Smooth muscle cell (in vitro differentiated cells): ENCODE measurements around the gene SEC16B. TPM values are rescaled to one million over a fixed set of nuclear protein-coding genes. Genes with fewer than 3 reads are reported as not detected.

ENCODE experiments used
- DNase-seq: peaks from one replicate; lab custom pipeline; 2025; ENCODE audit not compliant: unreplicated experiment; lab: John Stamatoyannopoulos, UW
- H2AFZ ChIP-seq: fragments of 200-600 bp; sonication (generic); 2 replicates; pipeline ENCODE4 v1.6.0; 2016; ENCODE audit warnings: antibody characterized with exemption, low read depth, mild to moderate bottlenecking
- H3F3A ChIP-seq: fragments of 200-600 bp; sonication (generic); 2 replicates; pipeline ENCODE4 v1.6.0; 2017; ENCODE audit warnings: antibody characterized with exemption, low read depth
- H3K27ac ChIP-seq: fragments of 200-600 bp; sonication (generic); 2 replicates; pipeline ENCODE4 v1.5.1; 2016; ENCODE audit warnings: low read depth, mild to moderate bottlenecking
- H3K27me3 ChIP-seq: fragments of 200-600 bp; sonication (generic); 2 replicates; pipeline ENCODE4 v1.6.1; 2016; ENCODE audit warnings: low read depth, mild to moderate bottlenecking
- H3K36me3 ChIP-seq: fragments of 200-600 bp; sonication (generic); 2 replicates; pipeline ENCODE4 v1.5.1; 2016; ENCODE audit warnings: low read depth
- H3K4me1 ChIP-seq: fragments of 200-600 bp; sonication (generic); 2 replicates; pipeline ENCODE4 v1.5.1; 2016; ENCODE audit warnings: low read depth
- H3K4me2 ChIP-seq: fragments of 200-600 bp; sonication (generic); 2 replicates; pipeline ENCODE4 v1.6.0; 2016; ENCODE audit warnings: mild to moderate bottlenecking
- H3K4me3 ChIP-seq: fragments of 200-600 bp; sonication (generic); 2 replicates; pipeline ENCODE4 v1.5.1; 2016; ENCODE audit warnings: mild to moderate bottlenecking
- H3K79me2 ChIP-seq: fragments of 200-600 bp; sonication (generic); 2 replicates; pipeline ENCODE4 v1.6.0; 2016; ENCODE audit warnings: low read depth, mild to moderate bottlenecking
- H3K9ac ChIP-seq: fragments of 200-600 bp; sonication (generic); 2 replicates; pipeline ENCODE4 v1.6.0; 2016; ENCODE audit warnings: low read depth
- H3K9me3 ChIP-seq: fragments of 200-600 bp; sonication (generic); replicated peaks from 2 replicates; pipeline ENCODE4 v1.5.1; 2016; ENCODE audit warnings: low read depth
- H4K20me1 ChIP-seq: fragments of 200-600 bp; sonication (generic); 2 replicates; pipeline ENCODE4 v1.6.0; 2016; ENCODE audit warnings: low read depth
- WGBS: methylation state at CpG from one replicate; pipeline ENCODE4 v1.1.7; 2016; ENCODE audit warnings: low lambda C conversion rate; 5-methylcytosine and 5-hydroxymethylcytosine counted together
- polyA plus RNA-seq: library from polyadenylated mRNA; unstranded; fragments of >200 nt; fragmentation: Nextera tagmentation; extraction: Ambion mirVana; gene quantifications from 2 replicates; pipeline ENCODE4 v1.2.1, GENCODE V29; 2016
- total RNA-seq: library from RNA; depleted of rRNA; stranded (reverse); fragments of >200 nt; gene quantifications from 2 replicates; pipeline ENCODE4 v1.2.3, GENCODE V29; 2014
- TF ChIP-seq, protein P1 (sequence below): fragments of 200-600 bp; sonication (generic); IDR thresholded peaks from 2 replicates; pipeline ENCODE4 v1.5.1; 2017; ENCODE audit warnings: borderline replicate concordance, mild to moderate bottlenecking, antibody characterized with exemption; ENCODE audit not compliant: insufficient read depth, poor library complexity, severe bottlenecking

SEC16B gene, protein sequence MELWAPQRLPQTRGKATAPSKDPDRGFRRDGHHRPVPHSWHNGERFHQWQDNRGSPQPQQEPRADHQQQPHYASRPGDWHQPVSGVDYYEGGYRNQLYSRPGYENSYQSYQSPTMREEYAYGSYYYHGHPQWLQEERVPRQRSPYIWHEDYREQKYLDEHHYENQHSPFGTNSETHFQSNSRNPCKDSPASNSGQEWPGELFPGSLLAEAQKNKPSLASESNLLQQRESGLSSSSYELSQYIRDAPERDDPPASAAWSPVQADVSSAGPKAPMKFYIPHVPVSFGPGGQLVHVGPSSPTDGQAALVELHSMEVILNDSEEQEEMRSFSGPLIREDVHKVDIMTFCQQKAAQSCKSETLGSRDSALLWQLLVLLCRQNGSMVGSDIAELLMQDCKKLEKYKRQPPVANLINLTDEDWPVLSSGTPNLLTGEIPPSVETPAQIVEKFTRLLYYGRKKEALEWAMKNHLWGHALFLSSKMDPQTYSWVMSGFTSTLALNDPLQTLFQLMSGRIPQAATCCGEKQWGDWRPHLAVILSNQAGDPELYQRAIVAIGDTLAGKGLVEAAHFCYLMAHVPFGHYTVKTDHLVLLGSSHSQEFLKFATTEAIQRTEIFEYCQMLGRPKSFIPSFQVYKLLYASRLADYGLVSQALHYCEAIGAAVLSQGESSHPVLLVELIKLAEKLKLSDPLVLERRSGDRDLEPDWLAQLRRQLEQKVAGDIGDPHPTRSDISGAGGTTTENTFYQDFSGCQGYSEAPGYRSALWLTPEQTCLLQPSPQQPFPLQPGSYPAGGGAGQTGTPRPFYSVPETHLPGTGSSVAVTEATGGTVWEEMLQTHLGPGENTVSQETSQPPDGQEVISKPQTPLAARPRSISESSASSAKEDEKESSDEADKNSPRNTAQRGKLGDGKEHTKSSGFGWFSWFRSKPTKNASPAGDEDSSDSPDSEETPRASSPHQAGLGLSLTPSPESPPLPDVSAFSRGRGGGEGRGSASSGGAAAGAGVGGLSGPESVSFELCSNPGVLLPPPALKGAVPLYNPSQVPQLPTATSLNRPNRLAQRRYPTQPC
- total RNA-seq (2.9 and 3.2 TPM in 2 replicates), polyA plus RNA-seq (4.3 and 5.9 TPM in 2 replicates)

GRCh38 chr1:177969825-177970371 is at the start of gene SEC16B:
Gene SEC16B, minus strand, starts transcription at chr1:177970058. Its CDS starts 2,077 bp downstream, at chr1:177967981.
- Histone ChIP-seq H3K4me2 (no peak within 1 kb of the TSS), H3F3A (no peaks in the 10 kb centered on the region), H2AFZ (no peak within 1 kb of the TSS), H3K36me3 (no peaks in the 10 kb centered on the region), H3K4me3 (peak within 1 kb of the TSS; percentile 6), H3K27ac (no peak within 1 kb of the TSS), H3K9me3 (no peaks in the 10 kb centered on the region), H4K20me1 (no peaks in the 10 kb centered on the region), H3K9ac (no peak within 1 kb of the TSS), H3K79me2 (no peaks in the 10 kb centered on the region), H3K27me3 (no peaks in the 10 kb centered on the region), H3K4me1 (no peaks in the 10 kb centered on the region)
- TF ChIP-seq, protein P1, sequence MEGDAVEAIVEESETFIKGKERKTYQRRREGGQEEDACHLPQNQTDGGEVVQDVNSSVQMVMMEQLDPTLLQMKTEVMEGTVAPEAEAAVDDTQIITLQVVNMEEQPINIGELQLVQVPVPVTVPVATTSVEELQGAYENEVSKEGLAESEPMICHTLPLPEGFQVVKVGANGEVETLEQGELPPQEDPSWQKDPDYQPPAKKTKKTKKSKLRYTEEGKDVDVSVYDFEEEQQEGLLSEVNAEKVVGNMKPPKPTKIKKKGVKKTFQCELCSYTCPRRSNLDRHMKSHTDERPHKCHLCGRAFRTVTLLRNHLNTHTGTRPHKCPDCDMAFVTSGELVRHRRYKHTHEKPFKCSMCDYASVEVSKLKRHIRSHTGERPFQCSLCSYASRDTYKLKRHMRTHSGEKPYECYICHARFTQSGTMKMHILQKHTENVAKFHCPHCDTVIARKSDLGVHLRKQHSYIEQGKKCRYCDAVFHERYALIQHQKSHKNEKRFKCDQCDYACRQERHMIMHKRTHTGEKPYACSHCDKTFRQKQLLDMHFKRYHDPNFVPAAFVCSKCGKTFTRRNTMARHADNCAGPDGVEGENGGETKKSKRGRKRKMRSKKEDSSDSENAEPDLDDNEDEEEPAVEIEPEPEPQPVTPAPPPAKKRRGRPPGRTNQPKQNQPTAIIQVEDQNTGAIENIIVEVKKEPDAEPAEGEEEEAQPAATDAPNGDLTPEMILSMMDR: no peak
- no peak for DNase-seq
- 91% methylated on average over 12 of the region's 12 CpGs for WGBS

GRCh38 chr1:178019622-178020021 is 49.8 kb upstream of the SEC16B start:
- Histone ChIP-seq H3K4me1 (no peaks in the 10 kb centered on the region), H3K4me3 (no peak overlapping the region), H3F3A (no peaks in the 10 kb centered on the region), H2AFZ (no peak overlapping the region), H3K9ac (no peak overlapping the region), H3K9me3 (no peaks in the 10 kb centered on the region), H3K4me2 (no peak overlapping the region), H3K27me3 (no peaks in the 10 kb centered on the region), H3K27ac (no peak overlapping the region), H4K20me1 (no peaks in the 10 kb centered on the region), H3K36me3 (no peaks in the 10 kb centered on the region), H3K79me2 (no peaks in the 10 kb centered on the region)
- no peak for DNase-seq
- TF ChIP-seq, protein P1: no peak
- 78% methylated on average over 2 of the region's 2 CpGs for WGBS

DNA sequence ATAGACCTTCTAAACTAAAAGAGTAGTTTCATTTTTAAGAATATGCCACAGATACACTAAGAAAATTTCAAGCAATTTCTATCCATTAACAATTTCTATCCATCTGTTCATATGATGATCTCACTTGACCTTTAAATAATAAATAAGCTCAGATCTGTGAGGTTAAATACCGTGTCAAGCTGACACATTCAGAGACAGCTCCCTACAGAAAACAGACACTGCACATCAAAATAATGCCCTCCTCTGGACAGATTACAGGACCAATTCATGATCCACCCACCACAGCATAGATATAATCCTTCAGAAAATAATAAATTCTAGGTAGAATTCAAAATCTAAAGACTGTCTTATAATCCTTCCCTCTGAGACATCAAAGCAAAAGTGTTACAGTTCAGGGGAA is 49.4 kb upstream of the SEC16B start:
- no peak overlapping the region for H3K4me2 ChIP-seq
- no peaks in the 10 kb centered on the region for H4K20me1 ChIP-seq
- H2AFZ ChIP-seq: no peak overlapping the region
- no peaks in the 10 kb centered on the region for H3K4me1 ChIP-seq
- H3K79me2 ChIP-seq: no peaks in the 10 kb centered on the region
- no peak overlapping the region for H3K4me3 ChIP-seq
- DNase-seq: no peak
- 92% methylated on average over 1 of the region's 1 CpG for WGBS
- H3F3A ChIP-seq: no peaks in the 10 kb centered on the region
- H3K36me3 ChIP-seq: no peaks in the 10 kb centered on the region
- TF ChIP-seq, protein P1: no peak
- no peak overlapping the region for H3K9ac ChIP-seq
- H3K27ac ChIP-seq: no peak overlapping the region
- H3K9me3 ChIP-seq: no peaks in the 10 kb centered on the region
- H3K27me3 ChIP-seq: no peaks in the 10 kb centered on the region
